Measurements from ENCODE around the gene CHSY1. TPM values are rescaled to one million over a fixed set of nuclear protein-coding genes. Genes with fewer than 3 reads are reported as not detected.
A peak's percentile ranks its signal among the peaks of the same experiment; 100 is the strongest.

Gene CHSY1
- total and polyA plus RNA-seq, 3 donors from 2014 or later = 20.0 to 36.1 (median 31.1) TPM

- Histone ChIP-seq H3K4me3 (no peak overlapping the region), H3K9me3 (no peaks in the 10 kb centered on the region), H3K27me3 (no peaks in the 10 kb centered on the region), H3K27ac (peak overlapping the region; percentile 5 to 34), H3K4me1 (peaks cover 39% of the 10 kb centered on the region), H3K36me3 (ENCODE audit: low read depth, missing control alignments) (no peaks in the 10 kb centered on the region)
- 34 to 65% methylated on average over 2 of the region's 2 CpGs for WGBS, 2 donors
- TF ChIP-seq POLR2A (IDR thresholded peaks at IDR 0.05) (no peak), CTCF (IDR thresholded peaks at IDR 0.05) (no peak)
- DNase-seq = no peak
- intact Hi-C loops (cut with DNase I; ENCODE audit: low total_unique reads) = no loop called here
These were observed 41.4 kb downstream of the CHSY1 start for GRCh38 chr15:101210466-101210865.

GRCh38 chr15:101210058-101210457 is 41.8 kb downstream of the CHSY1 start:
- TF ChIP-seq POLR2A (IDR thresholded peaks at IDR 0.05) (no peak), CTCF (IDR thresholded peaks at IDR 0.05) (no peak)
- H3K4me1 ChIP-seq = peaks cover 39% of the 10 kb centered on the region

GRCh38 chr15:101209285-101209845 is 42.5 kb downstream of the CHSY1 start:
- Histone ChIP-seq H3K36me3 (ENCODE audit: low read depth, missing control alignments) (no peaks in the 10 kb centered on the region), H3K9me3 (no peaks in the 10 kb centered on the region), H3K4me1 (peaks cover 39% of the 10 kb centered on the region), H3K4me3 (no peak overlapping the region), H3K27ac (peak overlapping the region; percentile 7 to 34), H3K27me3 (no peaks in the 10 kb centered on the region)
- intact Hi-C loops (cut with DNase I; ENCODE audit: low total_unique reads) = no loop called here
- DNase-seq = no peak
- 60 to 66% methylated on average over 5 of the region's 5 CpGs for WGBS, 2 donors
- TF ChIP-seq CTCF (IDR thresholded peaks at IDR 0.05) (no peak), POLR2A (IDR thresholded peaks at IDR 0.05) (no peak)

More at GRCh38 chr15:101210058-101210457, 41.8 kb downstream of the CHSY1 start:
- Histone ChIP-seq H3K36me3 (ENCODE audit: low read depth, missing control alignments) (no peaks in the 10 kb centered on the region), H3K27ac (peak overlapping the region; percentile 5 to 34), H3K4me3 (no peak overlapping the region), H3K27me3 (no peaks in the 10 kb centered on the region), H3K9me3 (no peaks in the 10 kb centered on the region)
- intact Hi-C loops (cut with DNase I; ENCODE audit: low total_unique reads) = no loop called here
- no peak for DNase-seq
- 21 to 32% methylated on average over 1 of the region's 1 CpG for WGBS, 2 donors

GRCh38 chr15:101207867-101208288 is 44.0 kb downstream of the CHSY1 start:
- H3K27ac ChIP-seq = peak overlapping the region in 1 of 2 donors; percentile 16

More at GRCh38 chr15:101207867-101208288, 44.0 kb downstream of the CHSY1 start:
- TF ChIP-seq CTCF (IDR thresholded peaks at IDR 0.05) = no peak
- TF ChIP-seq POLR2A (IDR thresholded peaks at IDR 0.05) = no peak
- H3K36me3 ChIP-seq (ENCODE audit: low read depth, missing control alignments) = no peaks in the 10 kb centered on the region
- no peaks in the 10 kb centered on the region for H3K27me3 ChIP-seq
- 55 to 82% methylated on average over 5 of the region's 5 CpGs for WGBS, 2 donors
- peaks cover 52% of the 10 kb centered on the region for H3K4me1 ChIP-seq
- no peak overlapping the region for H3K4me3 ChIP-seq
- intact Hi-C loops (cut with DNase I; ENCODE audit: low total_unique reads) = no loop called here
- H3K9me3 ChIP-seq = no peaks in the 10 kb centered on the region
- no peak for DNase-seq

Data from testis (tissue), 3 donors.